ENCODE results near the gene ZFYVE27. TPM values are rescaled to one million over a fixed set of nuclear protein-coding genes. Genes with fewer than 3 reads are reported as not detected.
"Not testable (repeated sequence)": the region's sequence is repeated elsewhere in the genome, so short reads cannot be mapped to it uniquely, and the experiment has no call there.

Gene ZFYVE27, protein sequence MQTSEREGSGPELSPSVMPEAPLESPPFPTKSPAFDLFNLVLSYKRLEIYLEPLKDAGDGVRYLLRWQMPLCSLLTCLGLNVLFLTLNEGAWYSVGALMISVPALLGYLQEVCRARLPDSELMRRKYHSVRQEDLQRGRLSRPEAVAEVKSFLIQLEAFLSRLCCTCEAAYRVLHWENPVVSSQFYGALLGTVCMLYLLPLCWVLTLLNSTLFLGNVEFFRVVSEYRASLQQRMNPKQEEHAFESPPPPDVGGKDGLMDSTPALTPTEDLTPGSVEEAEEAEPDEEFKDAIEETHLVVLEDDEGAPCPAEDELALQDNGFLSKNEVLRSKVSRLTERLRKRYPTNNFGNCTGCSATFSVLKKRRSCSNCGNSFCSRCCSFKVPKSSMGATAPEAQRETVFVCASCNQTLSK
- total RNA-seq, result 10 to 100 TPM; 17.9 to 27.1 (median 20.7) TPM

DNA sequence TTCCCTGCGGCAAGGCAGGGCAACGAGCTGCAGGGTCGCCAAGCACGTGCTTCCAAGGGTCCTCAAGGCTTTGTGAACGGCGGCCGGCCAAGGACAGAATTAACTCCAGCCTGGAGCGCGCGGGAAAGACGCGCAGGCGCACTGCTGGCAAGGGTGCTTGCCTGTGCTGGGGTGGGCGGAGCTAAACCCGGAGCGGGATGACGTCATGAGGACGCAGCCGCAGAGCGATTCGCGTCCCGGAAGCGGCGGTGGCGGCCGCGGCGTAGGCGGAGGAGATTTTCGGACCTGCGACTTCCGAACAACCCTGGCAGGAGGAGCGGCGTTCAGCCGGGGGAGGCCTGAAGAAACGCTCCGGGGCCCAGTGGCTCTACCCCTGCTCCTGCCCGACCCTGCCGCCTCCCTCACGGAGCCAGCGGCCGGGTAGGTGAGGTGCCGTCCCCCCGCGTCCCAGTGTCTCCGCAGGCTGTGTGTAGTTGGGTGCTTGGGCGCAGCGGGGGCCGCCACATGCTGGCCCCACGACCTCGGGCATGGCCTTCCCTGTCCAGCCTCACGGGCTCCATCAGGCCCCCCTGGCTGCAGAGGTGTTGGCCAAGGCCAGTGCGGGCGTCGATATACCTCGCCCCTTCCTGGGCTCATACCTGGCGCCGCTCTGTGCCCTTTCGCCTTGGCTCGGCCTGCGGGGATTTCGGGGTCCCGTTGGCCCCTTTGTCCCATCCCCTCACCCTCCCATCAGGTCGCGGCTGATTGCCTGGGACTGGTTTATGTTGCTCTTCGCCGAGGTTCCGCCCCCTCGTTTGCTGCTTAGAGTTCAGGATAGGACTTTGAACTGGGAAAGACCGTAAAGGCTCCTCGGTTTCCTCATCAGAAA is at the start of gene ZFYVE27:
ZFYVE27 (plus strand) TSS at position 227 of the 868 bp plus-strand sequence. CDS start 1,350 bp downstream, outside the sequence.
- DNase-seq (ENCODE audit: low spot score), result peak; percentile 84
- TF ChIP-seq, protein P1, sequence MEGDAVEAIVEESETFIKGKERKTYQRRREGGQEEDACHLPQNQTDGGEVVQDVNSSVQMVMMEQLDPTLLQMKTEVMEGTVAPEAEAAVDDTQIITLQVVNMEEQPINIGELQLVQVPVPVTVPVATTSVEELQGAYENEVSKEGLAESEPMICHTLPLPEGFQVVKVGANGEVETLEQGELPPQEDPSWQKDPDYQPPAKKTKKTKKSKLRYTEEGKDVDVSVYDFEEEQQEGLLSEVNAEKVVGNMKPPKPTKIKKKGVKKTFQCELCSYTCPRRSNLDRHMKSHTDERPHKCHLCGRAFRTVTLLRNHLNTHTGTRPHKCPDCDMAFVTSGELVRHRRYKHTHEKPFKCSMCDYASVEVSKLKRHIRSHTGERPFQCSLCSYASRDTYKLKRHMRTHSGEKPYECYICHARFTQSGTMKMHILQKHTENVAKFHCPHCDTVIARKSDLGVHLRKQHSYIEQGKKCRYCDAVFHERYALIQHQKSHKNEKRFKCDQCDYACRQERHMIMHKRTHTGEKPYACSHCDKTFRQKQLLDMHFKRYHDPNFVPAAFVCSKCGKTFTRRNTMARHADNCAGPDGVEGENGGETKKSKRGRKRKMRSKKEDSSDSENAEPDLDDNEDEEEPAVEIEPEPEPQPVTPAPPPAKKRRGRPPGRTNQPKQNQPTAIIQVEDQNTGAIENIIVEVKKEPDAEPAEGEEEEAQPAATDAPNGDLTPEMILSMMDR (IDR thresholded peaks at IDR 0.05), result no peak
- peak; percentile 95 for ATAC-seq (ENCODE audit: low FRiP score)

GRCh38 chr10:97687785-97688781 is 48.8 kb upstream of the ZFYVE27 start:
- DNase-seq (ENCODE audit: low spot score) (no peak), ATAC-seq (ENCODE audit: low FRiP score) (peak; percentile 31)

DNA sequence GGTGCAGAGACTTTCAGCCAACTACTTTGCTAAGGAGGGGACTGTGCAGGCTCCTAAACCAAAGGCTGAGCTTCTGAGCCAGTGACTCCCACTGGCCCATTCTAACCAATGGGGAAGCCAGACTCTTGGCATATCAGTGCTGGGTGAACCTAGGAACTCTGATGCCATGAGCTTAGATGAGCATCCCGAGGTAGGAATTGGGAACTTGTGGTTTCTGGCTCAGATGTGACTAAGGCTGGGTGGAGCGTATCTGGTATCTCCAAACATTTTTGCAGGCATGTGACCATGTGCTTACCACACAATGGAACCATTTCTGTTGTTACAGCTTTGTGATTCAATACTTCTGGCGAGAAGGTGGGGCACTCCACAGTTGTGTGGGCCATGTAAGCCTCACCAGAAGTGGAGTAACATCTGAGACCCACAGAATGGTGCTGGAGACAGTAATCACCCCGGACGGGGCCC is 47.3 kb upstream of the ZFYVE27 start:
- TF ChIP-seq, protein P1 (IDR thresholded peaks at IDR 0.05), result no peak
- DNase-seq (ENCODE audit: low spot score), result no peak
- ATAC-seq (ENCODE audit: low FRiP score), result peak; percentile 4

More at GRCh38 chr10:97687785-97688781, 48.8 kb upstream of the ZFYVE27 start:
- TF ChIP-seq, protein P1 (IDR thresholded peaks at IDR 0.05), result no peak

DNA sequence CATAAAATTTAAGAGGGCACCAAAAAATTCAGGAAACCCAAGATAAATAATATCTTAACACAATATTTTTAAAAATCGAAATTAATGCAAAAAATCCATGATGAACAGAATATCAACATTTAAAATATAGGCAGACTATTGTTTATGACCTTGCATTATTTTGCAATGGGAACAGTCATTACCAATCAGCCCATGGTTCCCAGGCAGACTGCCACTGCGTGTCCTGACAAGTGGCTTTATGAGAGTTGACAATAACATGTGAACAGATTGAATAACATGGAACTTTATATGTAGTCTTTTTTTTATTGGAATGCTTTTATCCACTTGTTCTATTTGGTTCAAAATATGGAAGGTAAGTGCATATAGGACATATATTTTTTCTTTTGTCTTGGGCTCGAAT is 46.8 kb upstream of the ZFYVE27 start:
- no peak for ATAC-seq (ENCODE audit: low FRiP score)
- TF ChIP-seq, protein P1 (IDR thresholded peaks at IDR 0.05), result no peak
- DNase-seq (ENCODE audit: low spot score), result no peak

- ATAC-seq (ENCODE audit: low FRiP score), result not testable (repeated sequence)
Measured at GRCh38 chr10:97698072-97698655, 38.8 kb upstream of the ZFYVE27 start.

DNA sequence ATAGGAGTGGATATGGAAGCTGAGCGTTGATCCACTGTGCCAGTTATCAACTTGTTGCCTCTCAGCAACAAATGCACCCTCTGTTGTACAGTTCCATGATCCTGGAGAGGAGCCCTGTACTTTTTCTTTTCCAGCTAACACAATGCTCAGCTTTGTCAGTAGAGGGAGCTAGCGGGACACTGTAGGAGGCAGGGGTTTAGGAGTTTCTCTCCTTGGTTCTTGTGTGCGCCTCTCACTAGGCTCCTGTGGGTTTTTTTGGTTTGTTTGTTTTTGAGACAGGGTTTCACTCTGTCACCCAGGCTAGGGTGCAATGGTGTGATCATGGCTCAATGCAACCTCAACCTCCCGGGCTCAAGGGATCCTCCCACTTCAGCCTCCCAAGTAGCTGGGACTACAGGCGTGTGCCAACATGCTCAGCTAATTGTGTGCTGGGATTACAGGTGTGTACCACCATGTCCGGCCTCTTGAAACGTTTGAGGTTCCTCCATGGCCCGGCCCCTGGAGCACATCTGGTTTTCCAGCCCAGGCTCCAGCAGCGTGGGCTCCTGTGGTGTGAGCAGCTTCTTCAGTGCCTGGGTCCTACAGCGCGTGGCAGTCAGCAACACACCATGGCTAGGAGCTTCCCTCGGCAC is 35.4 kb upstream of the ZFYVE27 start:
- ATAC-seq (ENCODE audit: low FRiP score) (peak; percentile 89), DNase-seq (ENCODE audit: low spot score) (no peak)
- TF ChIP-seq, protein P1 (IDR thresholded peaks at IDR 0.05), result peak in 1 of 3 donors; percentile 8

More at GRCh38 chr10:97698072-97698655, 38.8 kb upstream of the ZFYVE27 start:
- DNase-seq (ENCODE audit: low spot score), result not testable (repeated sequence)

Data from omental fat pad (tissue), 4 donors.